GM19043 (cell line): ENCODE measurements around the gene PJA2.
"Not testable (repeated sequence)": the region's sequence is repeated elsewhere in the genome, so short reads cannot be mapped to it uniquely, and the experiment has no call there.

Source experiments
- ATAC-seq: cut with Tn5 transposase; IDR thresholded peaks from one replicate; pipeline ENCODE4 v1.9.1; 2021; ENCODE audit warnings: low read depth; ENCODE audit not compliant: unreplicated experiment

PJA2 gene

GRCh38 chr5:109409844-109410388, at the start of gene PJA2:
Gene PJA2, minus strand, starts transcription at chr5:109409974. Its CDS starts 26,541 bp downstream, at chr5:109383433.
- ATAC-seq = peak; percentile 77

- peak; percentile 100 for ATAC-seq
These were observed 45.9 kb upstream of the PJA2 start for GRCh38 chr5:109455598-109456096.

GRCh38 chr5:109454731-109455505, 45.1 kb upstream of the PJA2 start:
- no peak for ATAC-seq

GRCh38 chr5:109453251-109453650, 43.5 kb upstream of the PJA2 start:
- ATAC-seq = no peak

- ATAC-seq = no peak
These were observed 42.9 kb upstream of the PJA2 start for GRCh38 chr5:109452661-109453060.

- no peak for ATAC-seq
These were observed 41.4 kb upstream of the PJA2 start for GRCh38 chr5:109451146-109451545.

GRCh38 chr5:109450129-109450877, 40.5 kb upstream of the PJA2 start:
- no peak for ATAC-seq

- no peak for ATAC-seq
These were observed 39.1 kb upstream of the PJA2 start for GRCh38 chr5:109448838-109449237.

- ATAC-seq = no peak
These were observed 29.8 kb upstream of the PJA2 start for GRCh38 chr5:109439590-109439989.

- ATAC-seq = no peak
These were observed 16.3 kb upstream of the PJA2 start for GRCh38 chr5:109426075-109426474.

GRCh38 chr5:109425521-109425920, 15.7 kb upstream of the PJA2 start:
- not testable (repeated sequence) for ATAC-seq

- ATAC-seq = no peak
These were observed 12.2 kb upstream of the PJA2 start for GRCh38 chr5:109421956-109422355.

- no peak for ATAC-seq
These were observed 9.1 kb upstream of the PJA2 start for GRCh38 chr5:109418712-109419352.

GRCh38 chr5:109416882-109417281, 7.1 kb upstream of the PJA2 start:
- ATAC-seq = no peak

GRCh38 chr5:109413921-109414461, 4.2 kb upstream of the PJA2 start:
- ATAC-seq = not testable (repeated sequence)

- no peak for ATAC-seq
These were observed 3.7 kb upstream of the PJA2 start for GRCh38 chr5:109413458-109413857.

- ATAC-seq = no peak
These were observed 3.2 kb upstream of the PJA2 start for GRCh38 chr5:109412981-109413402.

GRCh38 chr5:109411627-109412026, 1.9 kb upstream of the PJA2 start:
- ATAC-seq = no peak

GRCh38 chr5:109411149-109411514, 1.4 kb upstream of the PJA2 start:
- no peak for ATAC-seq

- ATAC-seq = peak; percentile 6
These were observed 795 bp upstream of the PJA2 start for GRCh38 chr5:109410389-109411148.
